ENCODE results near the gene LRP5. TPM values are rescaled to one million over a fixed set of nuclear protein-coding genes. Genes with fewer than 3 reads are reported as not detected.

Gene LRP5
- total RNA-seq, 1 experiment from 2014 or later, result 14.2 TPM

- DNase-seq (ENCODE audit: extremely low read depth, low read depth), result no peak
Observed at GRCh38 chr11:68481579-68482240, 169.3 kb downstream of the LRP5 start.

GRCh38 chr11:68488623-68489022 is 176.2 kb downstream of the LRP5 start:
- no peak for DNase-seq (ENCODE audit: extremely low read depth, low read depth)

GRCh38 chr11:68495220-68495729 is 182.9 kb downstream of the LRP5 start:
- DNase-seq (ENCODE audit: extremely low read depth, low read depth), result no peak

GRCh38 chr11:68495872-68496271 is 183.5 kb downstream of the LRP5 start:
- no peak for DNase-seq (ENCODE audit: extremely low read depth, low read depth)

- DNase-seq (ENCODE audit: extremely low read depth, low read depth), result no peak
Observed at GRCh38 chr11:68497761-68498160, 185.4 kb downstream of the LRP5 start.

GRCh38 chr11:68498321-68498720 is 185.9 kb downstream of the LRP5 start:
- no peak for DNase-seq (ENCODE audit: extremely low read depth, low read depth)

Small RNA genes within 50 kb of the gene (small RNA-seq; reads per million reads assigned to genes)
- 0 reads per million in 2 experiments for gene NDUFA3P2

Other genes starting within 250 kb of the LRP5 start
- gene CHKA, start 191.2 kb upstream of the LRP5 start, total RNA-seq (2014; rRNA removed; shearing (Covaris generic)), result 9.0 and 11.1 TPM in 2 replicates
- 16.7 and 21.2 TPM in 2 replicates for gene KMT5B, start 99.3 kb upstream of the LRP5 start, total RNA-seq (2014; rRNA removed; shearing (Covaris generic))
- 31.5 and 34.5 TPM in 2 replicates for gene C11orf24, start 40.6 kb upstream of the LRP5 start, total RNA-seq (2014; rRNA removed; shearing (Covaris generic))
- 92.6 and 99.9 TPM in 2 replicates for gene PPP6R3, start 148.2 kb downstream of the LRP5 start, total RNA-seq (2014; rRNA removed; shearing (Covaris generic))

All from NCI-H460 (cell line).